Nephron (organoid): ENCODE results near the gene PCDH10.

Source experiments
- H3K27ac Mint-ChIP-seq, 3 experiments: 2 replicates each; pipeline ENCODE4 v1.8.0; 2020; ENCODE audit warnings: mixed read lengths in 3 of 3, mild to moderate bottlenecking in 2 of 3, moderate library complexity in 1 of 3
- H3K27me3 Mint-ChIP-seq: 2 replicates; pipeline ENCODE4 v1.8.0; 2021; ENCODE audit warnings: low read depth, mild to moderate bottlenecking, moderate library complexity, mixed read lengths
- H3K36me3 Mint-ChIP-seq: 2 replicates; pipeline ENCODE4 v1.8.0; 2020; ENCODE audit warnings: low read depth, mixed read lengths
- H3K4me1 Mint-ChIP-seq: 2 replicates; pipeline ENCODE4 v1.8.0; 2020; ENCODE audit warnings: mixed read lengths
- H3K4me3 Mint-ChIP-seq, 3 experiments: 2 replicates each; pipeline ENCODE4 v1.8.0; 2020; ENCODE audit warnings: mild to moderate bottlenecking in 3 of 3, mixed read lengths in 3 of 3, moderate library complexity in 2 of 3
- H3K9me3 Mint-ChIP-seq: 2 replicates; pipeline ENCODE4 v1.8.0; 2020; ENCODE audit warnings: mixed read lengths
- CTCF ChIP-seq, 3 experiments: fragments of 200-600 bp; sonication (generic); IDR thresholded peaks; one replicate each; pipeline ENCODE4 v1.5.0; 2021; ENCODE audit warnings: antibody characterized with exemption in 3 of 3; ENCODE audit not compliant: unreplicated experiment in 3 of 3

The PCDH10 gene

GRCh38 chr4:133143775-133144430, 5.2 kb upstream of the PCDH10 start:
- Mint-ChIP-seq H3K36me3 (no peaks in the 10 kb centered on the region), H3K4me3 (no peak overlapping the region), H3K27me3 (peaks cover 32% of the 10 kb centered on the region), H3K27ac (no peak overlapping the region), H3K9me3 (no peaks in the 10 kb centered on the region), H3K4me1 (peaks cover 19% of the 10 kb centered on the region)
- TF ChIP-seq CTCF (IDR thresholded peaks at IDR 0.05; ENCODE audit: unreplicated experiment in 3 of 3), result no peak

- H3K27ac Mint-ChIP-seq, result no peak overlapping the region
- H3K27me3 Mint-ChIP-seq, result peaks cover 46% of the 10 kb centered on the region
- H3K4me1 Mint-ChIP-seq, result peaks cover 31% of the 10 kb centered on the region
- TF ChIP-seq CTCF (IDR thresholded peaks at IDR 0.05; ENCODE audit: unreplicated experiment in 3 of 3), result no peak
- H3K9me3 Mint-ChIP-seq, result no peaks in the 10 kb centered on the region
- no peaks in the 10 kb centered on the region for H3K36me3 Mint-ChIP-seq
- no peak overlapping the region for H3K4me3 Mint-ChIP-seq
These were observed 3.9 kb upstream of the PCDH10 start for GRCh38 chr4:133145241-133145640.

GRCh38 chr4:133145758-133146573, 3.1 kb upstream of the PCDH10 start:
- no peak overlapping the region for H3K27ac Mint-ChIP-seq
- H3K4me1 Mint-ChIP-seq, result peaks cover 32% of the 10 kb centered on the region
- no peak for TF ChIP-seq CTCF (IDR thresholded peaks at IDR 0.05; ENCODE audit: unreplicated experiment in 3 of 3)
- H3K27me3 Mint-ChIP-seq, result peaks cover 53% of the 10 kb centered on the region
- H3K9me3 Mint-ChIP-seq, result no peaks in the 10 kb centered on the region
- no peaks in the 10 kb centered on the region for H3K36me3 Mint-ChIP-seq
- H3K4me3 Mint-ChIP-seq, result peak overlapping the region; percentile 90 to 92 (median 91)

GRCh38 chr4:133146574-133147241, 2.4 kb upstream of the PCDH10 start:
- Mint-ChIP-seq H3K4me3 (peak overlapping the region; percentile 90 to 92 (median 91)), H3K4me1 (peaks cover 32% of the 10 kb centered on the region), H3K9me3 (no peaks in the 10 kb centered on the region), H3K36me3 (no peaks in the 10 kb centered on the region), H3K27ac (no peak overlapping the region), H3K27me3 (peaks cover 61% of the 10 kb centered on the region)
- peak; percentile 95 to 98 (median 96) for TF ChIP-seq CTCF (IDR thresholded peaks at IDR 0.05; ENCODE audit: unreplicated experiment in 3 of 3)

GRCh38 chr4:133147286-133147821, 1.7 kb upstream of the PCDH10 start:
- Mint-ChIP-seq H3K27me3 (peaks cover 67% of the 10 kb centered on the region), H3K4me1 (peaks cover 35% of the 10 kb centered on the region), H3K27ac (no peak overlapping the region), H3K9me3 (no peaks in the 10 kb centered on the region), H3K36me3 (no peaks in the 10 kb centered on the region), H3K4me3 (peak overlapping the region; percentile 90 to 92 (median 91))
- TF ChIP-seq CTCF (IDR thresholded peaks at IDR 0.05; ENCODE audit: unreplicated experiment in 3 of 3), result no peak
